HEK293 (cell line): ENCODE data around the gene PITPNM2.

Experiments used
- CTCF ChIA-PET: fragments of 350-600 bp; formaldehyde crosslinking; extraction: SDS; loops from one replicate; lab custom pipeline; 2021; ENCODE audit warnings: antibody characterized with exemption; lab: Yijun Ruan, JAX
- POLR2A ChIA-PET: fragments of 300-600 bp; formaldehyde crosslinking; extraction: SDS; loops from one replicate; lab custom pipeline; 2020; ENCODE audit warnings: antibody characterized with exemption, inconsistent platforms; lab: Yijun Ruan, JAX
- H3K27ac ChIP-seq: fragments of 200-500 bp; sonication (Bioruptor generic); 2 replicates; pipeline ENCODE4 v1.5.1; 2014; ENCODE audit warnings: low read depth, low read length, control low read depth, inconsistent platforms; ENCODE audit errors: extremely low read depth
- H3K36me3 ChIP-seq, 2 experiments: fragments of 200-500 bp in 1 of 2; sonication (Bioruptor generic) in 1 of 2; 1 replicate in 1 of 2; 2 replicates in 1 of 2; pipeline ENCODE4 v1.5.1; 2014 to 2017; ENCODE audit warnings: inconsistent platforms in 2 of 2, low read length in 2 of 2; ENCODE audit not compliant: control insufficient read depth in 2 of 2, insufficient read depth in 1 of 2
- H3K4me1 ChIP-seq: fragments of 200-500 bp; sonication (Bioruptor generic); 2 replicates; pipeline ENCODE4 v1.5.1; 2014; ENCODE audit warnings: mild to moderate bottlenecking, low read length, inconsistent platforms; ENCODE audit not compliant: control insufficient read depth, insufficient read depth
- H3K4me3 ChIP-seq: 2 replicates; pipeline ENCODE4 v1.5.1; 2011; ENCODE audit warnings: low read depth, mild to moderate bottlenecking, control low read depth, low read length, moderate library complexity
- H3K9me3 ChIP-seq: fragments of 200-500 bp; sonication (Bioruptor generic); 2 replicates; pipeline ENCODE4 v1.5.1; 2014; ENCODE audit warnings: low read depth, low read length, inconsistent platforms; ENCODE audit not compliant: control insufficient read depth, insufficient read depth
- GLIS2 ChIP-seq: fragments of 450-650 bp; formaldehyde crosslinking; IDR thresholded peaks from 2 replicates; pipeline ENCODE4 v1.5.1; 2016; ENCODE audit warnings: missing biosample characterization, missing genetic modification characterization
- HIC1 ChIP-seq: fragments of 450-650 bp; formaldehyde crosslinking; IDR thresholded peaks from 2 replicates; pipeline ENCODE4 v1.5.1; 2016; ENCODE audit warnings: missing biosample characterization, missing genetic modification characterization
- OSR2 ChIP-seq: fragments of 450-650 bp; formaldehyde crosslinking; IDR thresholded peaks from 2 replicates; pipeline ENCODE4 v1.5.1; 2016; ENCODE audit warnings: missing biosample characterization, missing genetic modification characterization
- ZBTB10 ChIP-seq: fragments of 450-650 bp; formaldehyde crosslinking; IDR thresholded peaks from 2 replicates; pipeline ENCODE4 v1.5.1; 2016; ENCODE audit warnings: missing biosample characterization, missing genetic modification characterization
- ZFP37 ChIP-seq: fragments of 450-650 bp; formaldehyde crosslinking; IDR thresholded peaks from 2 replicates; pipeline ENCODE4 v1.5.1; 2016; ENCODE audit warnings: missing biosample characterization, missing genetic modification characterization
- ZNF133 ChIP-seq: fragments of 450-650 bp; formaldehyde crosslinking; IDR thresholded peaks from 2 replicates; pipeline ENCODE4 v1.5.1; 2016; ENCODE audit warnings: missing biosample characterization, missing genetic modification characterization
- ZNF148 ChIP-seq: fragments of 450-650 bp; formaldehyde crosslinking; IDR thresholded peaks from 2 replicates; pipeline ENCODE4 v1.5.0; 2017; ENCODE audit warnings: missing biosample characterization, missing genetic modification characterization, borderline replicate concordance
- ZNF2 ChIP-seq: fragments of 450-650 bp; formaldehyde crosslinking; IDR thresholded peaks from 2 replicates; pipeline ENCODE4 v1.5.1; 2016; ENCODE audit warnings: missing biosample characterization, missing genetic modification characterization
- ZNF211 ChIP-seq: fragments of 450-650 bp; formaldehyde crosslinking; IDR thresholded peaks from 2 replicates; pipeline ENCODE4 v1.5.1; 2016; ENCODE audit warnings: low read depth, missing biosample characterization, missing genetic modification characterization
- ZNF311 ChIP-seq: fragments of 450-650 bp; formaldehyde crosslinking; IDR thresholded peaks from 2 replicates; pipeline ENCODE4 v1.5.1; 2017; ENCODE audit warnings: missing biosample characterization, missing genetic modification characterization, borderline replicate concordance
- ZNF426 ChIP-seq: fragments of 450-650 bp; formaldehyde crosslinking; IDR thresholded peaks from 2 replicates; pipeline ENCODE4 v1.5.1; 2017; ENCODE audit warnings: missing biosample characterization, missing genetic modification characterization, mild to moderate bottlenecking, inconsistent platforms, moderate library complexity
- ZNF501 ChIP-seq: fragments of 450-650 bp; formaldehyde crosslinking; IDR thresholded peaks from 2 replicates; pipeline ENCODE4 v1.5.1; 2016; ENCODE audit warnings: missing biosample characterization, missing genetic modification characterization
- ZNF555 ChIP-seq: fragments of 450-650 bp; formaldehyde crosslinking; conservative IDR thresholded peaks from 2 replicates; pipeline ENCODE4 v1.5.1; 2017; ENCODE audit warnings: missing biosample characterization, mild to moderate bottlenecking, missing genetic modification characterization, inconsistent platforms
- ZNF776 ChIP-seq: fragments of 450-650 bp; formaldehyde crosslinking; IDR thresholded peaks from 2 replicates; pipeline ENCODE4 v1.5.0; 2017; ENCODE audit warnings: missing biosample characterization, missing genetic modification characterization, borderline replicate concordance
- TF ChIP-seq, protein P1 (sequence below): fragments of 450-650 bp; formaldehyde crosslinking; IDR thresholded peaks from 2 replicates; pipeline ENCODE4 v1.5.1; 2016; ENCODE audit warnings: missing biosample characterization, missing genetic modification characterization

PITPNM2 gene

DNA sequence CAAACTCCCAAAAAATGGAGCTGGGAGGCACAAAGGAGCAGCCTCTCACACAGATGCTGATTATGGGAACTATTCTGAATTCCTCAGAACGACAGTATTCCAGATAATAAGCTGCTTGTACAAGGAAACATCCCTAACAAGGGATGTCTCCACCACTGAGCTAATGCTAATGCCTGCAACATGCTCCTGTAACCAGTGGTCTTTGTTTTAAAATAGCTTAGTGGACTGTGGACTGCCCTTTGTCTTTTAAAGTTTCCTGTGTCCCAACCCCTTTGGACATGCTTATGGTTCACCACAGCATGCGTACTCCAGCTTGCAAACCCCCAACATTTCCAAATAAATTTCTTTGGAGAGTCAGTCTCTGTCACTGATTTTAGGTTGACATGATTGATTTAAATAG, 16.4 kb upstream of the PITPNM2 start (continued):
- TF ChIP-seq ZNF426 (tag by site-specific recombination), result no peak

- no peak overlapping the region for H3K27ac ChIP-seq
- TF ChIP-seq ZFP37 (no peak), HIC1 (tag by site-specific recombination) (no peak), ZNF776 (tag by site-specific recombination) (no peak), ZNF501 (tag by site-specific recombination) (no peak), ZNF311 (tag by site-specific recombination) (no peak), ZBTB10 (tag by site-specific recombination) (no peak), ZNF211 (tag by site-specific recombination) (no peak), ZNF133 (tag by site-specific recombination) (no peak), ZNF2 (no peak), ZNF555 (no peak), ZNF148 (tag by site-specific recombination) (no peak), OSR2 (no peak), GLIS2 (tag by site-specific recombination) (no peak)
- TF ChIP-seq, protein P1, sequence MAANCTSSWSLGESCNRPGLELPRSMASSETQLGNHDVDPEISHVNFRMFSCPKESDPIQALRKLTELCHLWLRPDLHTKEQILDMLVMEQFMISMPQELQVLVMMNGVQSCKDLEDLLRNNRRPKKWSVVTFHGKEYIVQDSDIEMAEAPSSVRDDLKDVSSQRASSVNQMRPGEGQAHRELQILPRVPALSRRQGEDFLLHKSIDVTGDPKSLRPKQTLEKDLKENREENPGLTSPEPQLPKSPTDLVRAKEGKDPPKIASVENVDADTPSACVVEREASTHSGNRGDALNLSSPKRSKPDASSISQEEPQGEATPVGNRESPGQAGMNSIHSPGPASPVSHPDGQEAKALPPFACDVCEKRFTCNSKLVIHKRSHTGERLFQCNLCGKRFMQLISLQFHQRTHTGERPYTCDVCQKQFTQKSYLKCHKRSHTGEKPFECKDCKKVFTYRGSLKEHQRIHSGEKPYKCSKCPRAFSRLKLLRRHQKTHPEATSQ, result no peak
- CTCF ChIA-PET, result no interaction called here
- H3K9me3 ChIP-seq, result no peaks in the 10 kb centered on the region
- POLR2A ChIA-PET, result interaction anchor here (0.7 kb wide), 1 partner anchor 199 kb away, joined by 5 read pairs; the partner anchor contains the start of gene ABCB9
- peaks cover 51 to 76% of the 10 kb centered on the region in 2 experiments for H3K36me3 ChIP-seq
- no peak overlapping the region for H3K4me3 ChIP-seq
- no peaks in the 10 kb centered on the region for H3K4me1 ChIP-seq
Observed at GRCh38 chr12:123165537-123165936, 14.6 kb upstream of the PITPNM2 start.
